ENCODE measurements around the gene NDUFA6. TPM values are rescaled to one million over a fixed set of nuclear protein-coding genes. Genes with fewer than 3 reads are reported as not detected.
"Not testable (repeated sequence)": the region's sequence is repeated elsewhere in the genome, so short reads cannot be mapped to it uniquely, and the experiment has no call there.

The NDUFA6 gene
- total and polyA plus RNA-seq, 5 donors, result 212 to 467 (median 242) TPM

GRCh38 chr22:42078469-42079318 lies 11.9 kb downstream of the NDUFA6 start:
- peaks cover 9% of the 10 kb centered on the region for H3K4me1 ChIP-seq (ENCODE audit: control insufficient read depth, insufficient read depth, low read length)

GRCh38 chr22:42077486-42078125 lies 13.0 kb downstream of the NDUFA6 start:
- no peak overlapping the region for H3K4me3 ChIP-seq (ENCODE audit: low read length)
- H3K27ac ChIP-seq (ENCODE audit: low read length), result no peak overlapping the region
- WGBS, result 88% methylated on average over 21 of the region's 21 CpGs
- H3K9me3 ChIP-seq (ENCODE audit: control insufficient read depth, low read length), result no peaks in the 10 kb centered on the region
- H3K27me3 ChIP-seq (ENCODE audit: control insufficient read depth, insufficient read depth), result no peaks in the 10 kb centered on the region
- peaks cover 9% of the 10 kb centered on the region for H3K4me1 ChIP-seq (ENCODE audit: control insufficient read depth, insufficient read depth, low read length)
- intact Hi-C loops (cut with DNase I), result no loop called here
- DNase-seq (peak in 2 of 3 donors; percentile 61 to 63), ATAC-seq (no peak)

More at GRCh38 chr22:42078469-42079318, 11.9 kb downstream of the NDUFA6 start:
- intact Hi-C loops (cut with DNase I), result no loop called here
- Histone ChIP-seq H3K27me3 (ENCODE audit: control insufficient read depth, insufficient read depth) (no peaks in the 10 kb centered on the region), H3K9me3 (ENCODE audit: control insufficient read depth, low read length) (no peaks in the 10 kb centered on the region), H3K27ac (ENCODE audit: low read length) (peak overlapping the region; percentile 99), H3K4me3 (ENCODE audit: low read length) (peak overlapping the region; percentile 33)
- no peak for DNase-seq
- ATAC-seq, result peak; percentile 27 to 34
- WGBS, result 24% methylated on average over 24 of the region's 24 CpGs

- peaks cover 8% of the 10 kb centered on the region for H3K4me1 ChIP-seq (ENCODE audit: control insufficient read depth, insufficient read depth, low read length)
- no peak for ATAC-seq
- intact Hi-C loops (cut with DNase I), result no loop called here
Observed at GRCh38 chr22:42076764-42077485, 13.6 kb downstream of the NDUFA6 start.

GRCh38 chr22:42074846-42075676 lies 15.5 kb downstream of the NDUFA6 start:
- Histone ChIP-seq H3K9me3 (ENCODE audit: control insufficient read depth, low read length) (no peaks in the 10 kb centered on the region), H3K27ac (ENCODE audit: low read length) (peak overlapping the region; percentile 69), H3K4me1 (ENCODE audit: control insufficient read depth, insufficient read depth, low read length) (peaks cover 5% of the 10 kb centered on the region), H3K4me3 (ENCODE audit: low read length) (peak overlapping the region; percentile 67), H3K27me3 (ENCODE audit: control insufficient read depth, insufficient read depth) (no peaks in the 10 kb centered on the region)
- DNase-seq, result no peak
- intact Hi-C loops (cut with DNase I), result no loop called here
- WGBS, result 59% methylated on average over 9 of the region's 9 CpGs
- no peak for ATAC-seq

More at GRCh38 chr22:42076764-42077485, 13.6 kb downstream of the NDUFA6 start:
- no peaks in the 10 kb centered on the region for H3K9me3 ChIP-seq (ENCODE audit: control insufficient read depth, low read length)
- no peaks in the 10 kb centered on the region for H3K27me3 ChIP-seq (ENCODE audit: control insufficient read depth, insufficient read depth)
- DNase-seq, result peak in 1 of 3 donors; percentile 58
- 90% methylated on average over 20 of the region's 20 CpGs for WGBS
- H3K4me3 ChIP-seq (ENCODE audit: low read length), result no peak overlapping the region
- H3K27ac ChIP-seq (ENCODE audit: low read length), result no peak overlapping the region

GRCh38 chr22:42074132-42074811 lies 16.3 kb downstream of the NDUFA6 start, which contains the start of gene PHETA2:
Gene PHETA2 (plus strand): TSS chr22:42074248. CDS start chr22:42077294, 3,046 bp downstream.
- Histone ChIP-seq H3K4me3 (ENCODE audit: low read length) (peak within 1 kb of the TSS; percentile 67), H3K9me3 (ENCODE audit: control insufficient read depth, low read length) (no peaks in the 10 kb centered on the region), H3K4me1 (ENCODE audit: control insufficient read depth, insufficient read depth, low read length) (peaks cover 5% of the 10 kb centered on the region), H3K27me3 (ENCODE audit: control insufficient read depth, insufficient read depth) (no peaks in the 10 kb centered on the region), H3K27ac (ENCODE audit: low read length) (peak within 1 kb of the TSS; percentile 69)
- DNase-seq (peak; percentile 67 to 86 (median 85)), ATAC-seq (peak; percentile 1 to 7)
- intact Hi-C loops (cut with DNase I), result no loop called here
- under 1% methylated on average over 55 of the region's 55 CpGs for WGBS

- 55% methylated on average over 14 of the region's 14 CpGs for WGBS
- no peak for DNase-seq
- H3K4me1 ChIP-seq (ENCODE audit: control insufficient read depth, insufficient read depth, low read length), result peaks cover 4% of the 10 kb centered on the region
- peak overlapping the region; percentile 67 for H3K4me3 ChIP-seq (ENCODE audit: low read length)
- H3K27me3 ChIP-seq (ENCODE audit: control insufficient read depth, insufficient read depth), result no peaks in the 10 kb centered on the region
- H3K9me3 ChIP-seq (ENCODE audit: control insufficient read depth, low read length), result no peaks in the 10 kb centered on the region
- H3K27ac ChIP-seq (ENCODE audit: low read length), result no peak overlapping the region
- no peak for ATAC-seq
- intact Hi-C loops (cut with DNase I), result no loop called here
Observed at GRCh38 chr22:42073621-42074041, 16.9 kb downstream of the NDUFA6 start.

GRCh38 chr22:42072606-42073330 lies 17.8 kb downstream of the NDUFA6 start:
- intact Hi-C loops (cut with DNase I), result no loop called here
- Histone ChIP-seq H3K9me3 (ENCODE audit: control insufficient read depth, low read length) (no peaks in the 10 kb centered on the region), H3K4me3 (ENCODE audit: low read length) (no peak overlapping the region), H3K4me1 (ENCODE audit: control insufficient read depth, insufficient read depth, low read length) (no peaks in the 10 kb centered on the region), H3K27ac (ENCODE audit: low read length) (no peak overlapping the region), H3K27me3 (ENCODE audit: control insufficient read depth, insufficient read depth) (no peaks in the 10 kb centered on the region)
- DNase-seq (peak in 1 of 3 donors; percentile 41), ATAC-seq (no peak)
- WGBS, result 77% methylated on average over 8 of the region's 8 CpGs

- H3K9me3 ChIP-seq (ENCODE audit: control insufficient read depth, low read length); H3K27ac ChIP-seq (ENCODE audit: low read length); DNase-seq; H3K4me1 ChIP-seq (ENCODE audit: control insufficient read depth, insufficient read depth, low read length); H3K27me3 ChIP-seq (ENCODE audit: control insufficient read depth, insufficient read depth); intact Hi-C loops (cut with DNase I); ATAC-seq; H3K4me3 ChIP-seq (ENCODE audit: low read length): not testable (repeated sequence)
- 69% methylated on average over 7 of the region's 7 CpGs for WGBS
Observed at GRCh38 chr22:42071508-42071907, 19.1 kb downstream of the NDUFA6 start.

GRCh38 chr22:42070517-42071422 lies 19.8 kb downstream of the NDUFA6 start, which contains the start of gene NAGA:
Gene NAGA (minus strand): TSS chr22:42070812. CDS start chr22:42070297, 515 bp downstream.
- H3K4me1 ChIP-seq (ENCODE audit: control insufficient read depth, insufficient read depth, low read length), result no peaks in the 10 kb centered on the region
- WGBS, result under 1% methylated on average over 56 of the region's 56 CpGs
- intact Hi-C loops (cut with DNase I), result no loop called here

More at GRCh38 chr22:42070517-42071422, 19.8 kb downstream of the NDUFA6 start, which contains the start of gene NAGA:
- H3K27me3 ChIP-seq (ENCODE audit: control insufficient read depth, insufficient read depth), result no peaks in the 10 kb centered on the region
- no peaks in the 10 kb centered on the region for H3K9me3 ChIP-seq (ENCODE audit: control insufficient read depth, low read length)
- peak; percentile 96 for ATAC-seq
- DNase-seq, result peak; percentile 97 to 99 (median 98)
- peak within 1 kb of the TSS; percentile 63 for H3K4me3 ChIP-seq (ENCODE audit: low read length)
- H3K27ac ChIP-seq (ENCODE audit: low read length), result peak within 1 kb of the TSS; percentile 85

Measured in right cardiac atrium (tissue), 5 donors.